Kidney epithelial cell (primary cell): ENCODE measurements around the gene SLC12A3. TPM values are rescaled to one million over a fixed set of nuclear protein-coding genes. Genes with fewer than 3 reads are reported as not detected.
A peak's percentile ranks its signal among the peaks of the same experiment; 100 is the strongest.

ENCODE experiments used
- DNase-seq: peaks from one replicate; pipeline ENCODE4 v3.0.0-alpha.2; 2010; ENCODE audit warnings: low read depth
- H3K27me3 ChIP-seq: 2 replicates; pipeline ENCODE4 v1.6.0; 2011; ENCODE audit warnings: low read length; ENCODE audit not compliant: control insufficient read depth, insufficient read depth
- H3K36me3 ChIP-seq: 2 replicates; pipeline ENCODE4 v1.5.1; 2011; ENCODE audit warnings: low read length; ENCODE audit not compliant: control insufficient read depth, insufficient read depth
- H3K4me3 ChIP-seq: 2 replicates; pipeline ENCODE4 v1.5.1; 2011; ENCODE audit warnings: low read depth, mild to moderate bottlenecking, control low read depth, low read length
- total RNA-seq: library from RNA; depleted of rRNA; stranded (reverse); fragments of >200 nt; gene quantifications from 2 replicates; pipeline ENCODE4 v1.2.3, GENCODE V29; 2015
- TF ChIP-seq, protein P1 (sequence below): IDR thresholded peaks from 2 replicates; pipeline ENCODE4 v1.5.1; 2011; ENCODE audit warnings: mild to moderate bottlenecking, moderate library complexity, low read length, control low read depth, inconsistent platforms; ENCODE audit not compliant: insufficient read depth, poor library complexity, severe bottlenecking

Gene SLC12A3
- total RNA-seq, 1 donor from 2014 or later = 0.08 TPM

DNA sequence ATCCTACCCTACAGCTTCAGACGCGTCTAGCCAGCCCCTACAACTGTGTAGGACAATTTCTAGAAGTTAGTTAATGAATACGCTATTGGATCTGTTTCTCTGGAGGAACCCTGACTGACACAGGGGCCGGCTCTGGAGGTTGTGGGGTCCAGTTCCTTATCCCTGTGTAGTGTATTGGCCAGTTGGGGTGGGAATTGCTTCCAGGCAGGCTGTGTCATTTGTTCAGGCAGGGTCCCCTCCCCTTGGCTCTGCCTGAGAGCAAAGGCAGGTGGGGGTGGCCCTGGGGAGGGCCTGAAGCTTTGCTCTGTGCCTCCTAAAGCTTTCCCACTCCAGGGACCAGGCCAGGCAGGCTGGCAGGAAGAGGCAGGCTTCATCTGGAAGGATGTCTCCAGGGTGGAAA is 85.0 kb downstream of the SLC12A3 start:
- Histone ChIP-seq H3K27me3 (no peaks in the 10 kb centered on the region), H3K36me3 (peaks cover 1% of the 10 kb centered on the region), H3K4me3 (no peak overlapping the region)
- DNase-seq = no peak
- TF ChIP-seq, protein P1, sequence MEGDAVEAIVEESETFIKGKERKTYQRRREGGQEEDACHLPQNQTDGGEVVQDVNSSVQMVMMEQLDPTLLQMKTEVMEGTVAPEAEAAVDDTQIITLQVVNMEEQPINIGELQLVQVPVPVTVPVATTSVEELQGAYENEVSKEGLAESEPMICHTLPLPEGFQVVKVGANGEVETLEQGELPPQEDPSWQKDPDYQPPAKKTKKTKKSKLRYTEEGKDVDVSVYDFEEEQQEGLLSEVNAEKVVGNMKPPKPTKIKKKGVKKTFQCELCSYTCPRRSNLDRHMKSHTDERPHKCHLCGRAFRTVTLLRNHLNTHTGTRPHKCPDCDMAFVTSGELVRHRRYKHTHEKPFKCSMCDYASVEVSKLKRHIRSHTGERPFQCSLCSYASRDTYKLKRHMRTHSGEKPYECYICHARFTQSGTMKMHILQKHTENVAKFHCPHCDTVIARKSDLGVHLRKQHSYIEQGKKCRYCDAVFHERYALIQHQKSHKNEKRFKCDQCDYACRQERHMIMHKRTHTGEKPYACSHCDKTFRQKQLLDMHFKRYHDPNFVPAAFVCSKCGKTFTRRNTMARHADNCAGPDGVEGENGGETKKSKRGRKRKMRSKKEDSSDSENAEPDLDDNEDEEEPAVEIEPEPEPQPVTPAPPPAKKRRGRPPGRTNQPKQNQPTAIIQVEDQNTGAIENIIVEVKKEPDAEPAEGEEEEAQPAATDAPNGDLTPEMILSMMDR = no peak

DNA sequence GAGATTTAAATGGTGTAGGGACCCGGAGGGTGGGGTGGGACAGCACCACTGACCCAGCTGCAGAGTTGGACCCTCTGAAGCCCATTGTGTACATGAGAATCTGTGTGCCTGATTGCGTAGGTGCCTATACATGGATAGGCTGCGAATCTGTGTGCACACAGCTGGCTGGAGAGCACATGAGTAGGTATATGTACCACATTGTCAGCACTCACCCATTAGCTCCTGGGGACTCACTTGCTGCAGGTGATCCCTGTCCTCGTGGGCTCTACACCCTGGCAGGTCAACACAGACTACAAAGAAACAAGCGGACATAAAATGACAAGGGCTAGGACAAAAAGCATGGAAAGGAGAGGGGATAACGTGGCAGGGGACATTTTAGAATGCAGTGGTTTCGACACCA is 85.4 kb downstream of the SLC12A3 start:
- Histone ChIP-seq H3K4me3 (no peak overlapping the region), H3K27me3 (no peaks in the 10 kb centered on the region), H3K36me3 (no peaks in the 10 kb centered on the region)
- TF ChIP-seq, protein P1 = no peak
- DNase-seq = no peak

DNA sequence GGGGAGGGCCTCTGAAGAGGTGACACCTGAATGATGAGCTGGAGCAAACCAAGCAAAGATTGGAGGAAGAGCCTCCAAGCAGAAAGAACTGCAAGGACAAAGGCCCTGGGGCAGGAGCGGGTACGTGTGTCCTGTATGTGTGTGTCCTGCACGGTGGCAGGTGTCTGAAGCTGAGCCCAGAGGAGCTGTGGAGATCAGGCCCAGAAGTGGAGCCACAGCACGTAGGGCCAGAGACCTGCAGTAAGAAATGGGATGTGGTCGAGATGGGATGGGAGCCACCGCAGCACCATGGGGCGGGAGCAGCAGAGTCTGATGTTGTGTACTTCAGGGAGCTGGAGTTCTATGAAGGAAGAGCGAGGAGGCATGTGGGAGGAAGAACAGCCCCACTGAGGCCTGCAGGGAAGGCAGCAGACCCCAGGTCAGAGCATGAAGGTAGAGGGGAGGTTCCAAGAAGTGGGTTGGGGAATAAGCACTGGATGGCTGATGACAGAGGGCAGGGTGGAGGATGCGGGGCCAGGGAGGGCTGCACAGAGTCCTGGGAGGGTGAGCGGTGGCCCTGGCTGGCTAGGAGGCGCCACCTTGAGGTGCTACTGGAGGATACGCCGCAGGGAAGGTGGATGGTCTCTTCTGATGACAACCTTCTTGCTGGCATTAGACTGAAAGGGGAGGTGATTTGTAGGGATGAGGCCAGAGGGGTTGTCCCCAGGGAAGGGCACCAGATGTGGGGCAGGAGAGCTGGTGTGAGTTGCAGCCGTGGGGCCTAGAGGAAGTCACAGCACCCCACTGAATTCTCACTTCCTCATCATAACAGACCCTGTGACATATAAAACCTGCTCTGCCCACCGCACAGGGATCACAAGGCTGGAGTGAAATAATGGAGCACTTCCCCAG is 86.1 kb downstream of the SLC12A3 start:
- H3K36me3 ChIP-seq = no peaks in the 10 kb centered on the region
- TF ChIP-seq, protein P1 = peak; percentile 87
- no peak for DNase-seq
- no peaks in the 10 kb centered on the region for H3K27me3 ChIP-seq
- H3K4me3 ChIP-seq = no peak overlapping the region

DNA sequence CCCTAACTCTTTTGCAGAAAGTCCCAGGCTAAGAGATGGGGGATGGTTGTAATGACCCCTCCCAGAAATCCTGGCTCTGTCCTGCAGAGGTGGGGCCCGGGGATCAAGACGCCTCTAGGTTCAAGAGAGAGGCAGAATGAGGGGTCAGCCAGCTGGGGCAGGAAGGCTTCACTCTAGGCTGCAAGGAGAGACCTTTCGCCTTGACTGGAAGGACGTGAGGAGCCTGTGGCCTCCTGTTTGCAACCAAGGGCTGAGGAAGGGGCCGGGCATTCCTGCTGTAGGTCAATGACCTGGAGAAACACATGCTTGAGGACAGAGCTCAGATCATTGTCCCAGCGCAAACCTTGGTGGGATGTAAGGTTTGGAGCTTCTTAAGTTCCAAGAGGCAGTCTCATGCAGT is 88.0 kb downstream of the SLC12A3 start:
- DNase-seq = no peak
- Histone ChIP-seq H3K27me3 (no peaks in the 10 kb centered on the region), H3K4me3 (no peak overlapping the region), H3K36me3 (no peaks in the 10 kb centered on the region)
- TF ChIP-seq, protein P1 = no peak

DNA sequence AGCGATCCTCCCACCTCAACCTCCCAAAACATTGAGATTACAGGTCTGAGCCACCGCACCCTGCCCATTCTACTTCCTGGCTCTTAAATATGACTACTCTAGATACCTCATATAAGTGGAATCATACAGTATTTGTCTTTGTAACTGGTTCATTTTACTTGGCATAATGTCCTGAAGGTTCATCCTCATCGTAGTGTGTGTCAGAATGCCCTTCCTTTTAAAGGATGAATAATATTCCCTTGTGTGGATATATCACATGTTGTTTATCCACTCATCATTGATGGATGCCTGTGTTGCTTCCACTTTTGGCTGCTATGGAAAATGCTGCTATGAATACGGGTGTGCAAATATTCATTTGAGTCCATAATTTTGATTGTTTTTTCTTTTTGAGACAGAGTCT is 91.1 kb downstream of the SLC12A3 start:
- TF ChIP-seq, protein P1 = no peak
- H3K27me3 ChIP-seq = no peaks in the 10 kb centered on the region
- no peaks in the 10 kb centered on the region for H3K36me3 ChIP-seq
- H3K4me3 ChIP-seq = no peak overlapping the region
- no peak for DNase-seq

DNA sequence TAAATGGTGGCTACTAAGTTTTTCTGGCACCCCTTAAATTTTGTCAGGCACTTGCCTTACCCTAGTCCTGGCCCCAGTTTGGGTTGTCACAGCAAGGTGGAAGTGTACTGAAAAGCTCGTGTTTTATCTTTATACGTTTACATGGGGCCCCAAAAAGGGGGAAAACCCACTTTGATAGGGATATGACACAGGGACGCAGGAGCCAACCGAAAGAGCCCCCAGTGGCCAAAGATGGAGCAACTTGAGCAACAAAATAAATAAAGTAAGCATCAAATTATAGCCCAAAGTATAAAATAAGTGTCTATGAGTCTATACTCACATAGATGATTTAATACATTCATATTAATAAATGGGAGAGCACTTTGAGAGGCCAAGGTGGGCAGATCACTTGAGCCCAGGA is 91.7 kb downstream of the SLC12A3 start:
- no peak for DNase-seq
- Histone ChIP-seq H3K4me3 (no peak overlapping the region), H3K36me3 (no peaks in the 10 kb centered on the region), H3K27me3 (no peaks in the 10 kb centered on the region)
- TF ChIP-seq, protein P1 = no peak
